GM12801 (cell line): ENCODE data around the gene KANTR.

Experiments
- TF ChIP-seq, protein P1 (sequence below): IDR thresholded peaks from one replicate; pipeline ENCODE4 v1.5.1; 2011; ENCODE audit warnings: control low read depth; ENCODE audit not compliant: insufficient read length; ENCODE audit errors: extremely low read depth

KANTR gene

GRCh38 chrX:53116101-53116500, 22.2 kb downstream of the KANTR start:
- TF ChIP-seq, protein P1, sequence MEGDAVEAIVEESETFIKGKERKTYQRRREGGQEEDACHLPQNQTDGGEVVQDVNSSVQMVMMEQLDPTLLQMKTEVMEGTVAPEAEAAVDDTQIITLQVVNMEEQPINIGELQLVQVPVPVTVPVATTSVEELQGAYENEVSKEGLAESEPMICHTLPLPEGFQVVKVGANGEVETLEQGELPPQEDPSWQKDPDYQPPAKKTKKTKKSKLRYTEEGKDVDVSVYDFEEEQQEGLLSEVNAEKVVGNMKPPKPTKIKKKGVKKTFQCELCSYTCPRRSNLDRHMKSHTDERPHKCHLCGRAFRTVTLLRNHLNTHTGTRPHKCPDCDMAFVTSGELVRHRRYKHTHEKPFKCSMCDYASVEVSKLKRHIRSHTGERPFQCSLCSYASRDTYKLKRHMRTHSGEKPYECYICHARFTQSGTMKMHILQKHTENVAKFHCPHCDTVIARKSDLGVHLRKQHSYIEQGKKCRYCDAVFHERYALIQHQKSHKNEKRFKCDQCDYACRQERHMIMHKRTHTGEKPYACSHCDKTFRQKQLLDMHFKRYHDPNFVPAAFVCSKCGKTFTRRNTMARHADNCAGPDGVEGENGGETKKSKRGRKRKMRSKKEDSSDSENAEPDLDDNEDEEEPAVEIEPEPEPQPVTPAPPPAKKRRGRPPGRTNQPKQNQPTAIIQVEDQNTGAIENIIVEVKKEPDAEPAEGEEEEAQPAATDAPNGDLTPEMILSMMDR: no peak

GRCh38 chrX:53122013-53122412, 28.1 kb downstream of the KANTR start:
- TF ChIP-seq, protein P1: no peak

DNA sequence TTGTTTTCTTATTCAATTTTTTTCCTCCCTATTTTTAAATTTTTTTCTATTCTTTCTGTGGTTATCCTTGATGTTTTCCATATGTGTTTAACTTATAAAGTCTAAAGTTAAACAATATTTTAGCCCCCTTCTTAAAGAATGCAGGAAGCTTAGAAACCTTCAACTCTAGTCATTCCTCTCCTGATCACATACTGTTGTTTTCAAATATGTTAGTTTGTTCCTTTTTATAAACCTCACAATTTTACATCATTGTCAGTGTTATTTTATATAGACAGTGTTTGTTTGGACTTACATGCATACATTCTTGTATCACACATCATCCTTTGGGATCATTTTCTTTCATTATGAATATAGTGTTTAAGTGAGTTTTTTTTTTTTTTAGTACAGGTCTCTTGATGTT, 31.6 kb downstream of the KANTR start:
- TF ChIP-seq, protein P1: no peak

DNA sequence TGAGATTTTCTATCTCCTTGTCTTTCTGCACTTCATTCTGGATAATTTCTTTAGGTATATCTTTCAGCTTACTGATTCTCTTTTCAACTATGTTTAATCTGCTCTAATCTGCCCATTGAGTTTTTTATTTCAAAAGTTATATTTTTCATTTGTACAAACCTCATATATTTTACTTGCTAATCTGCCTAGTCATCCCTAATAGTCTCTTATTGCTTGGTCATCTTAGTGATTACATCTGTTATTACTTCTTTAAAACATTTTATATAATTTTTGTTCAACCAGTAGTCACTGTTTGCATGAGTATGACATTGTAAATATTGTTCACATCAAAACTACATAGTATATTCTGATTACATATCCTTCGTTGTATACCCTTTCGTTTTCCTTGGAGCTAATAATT, 32.4 kb downstream of the KANTR start:
- TF ChIP-seq, protein P1: no peak

DNA sequence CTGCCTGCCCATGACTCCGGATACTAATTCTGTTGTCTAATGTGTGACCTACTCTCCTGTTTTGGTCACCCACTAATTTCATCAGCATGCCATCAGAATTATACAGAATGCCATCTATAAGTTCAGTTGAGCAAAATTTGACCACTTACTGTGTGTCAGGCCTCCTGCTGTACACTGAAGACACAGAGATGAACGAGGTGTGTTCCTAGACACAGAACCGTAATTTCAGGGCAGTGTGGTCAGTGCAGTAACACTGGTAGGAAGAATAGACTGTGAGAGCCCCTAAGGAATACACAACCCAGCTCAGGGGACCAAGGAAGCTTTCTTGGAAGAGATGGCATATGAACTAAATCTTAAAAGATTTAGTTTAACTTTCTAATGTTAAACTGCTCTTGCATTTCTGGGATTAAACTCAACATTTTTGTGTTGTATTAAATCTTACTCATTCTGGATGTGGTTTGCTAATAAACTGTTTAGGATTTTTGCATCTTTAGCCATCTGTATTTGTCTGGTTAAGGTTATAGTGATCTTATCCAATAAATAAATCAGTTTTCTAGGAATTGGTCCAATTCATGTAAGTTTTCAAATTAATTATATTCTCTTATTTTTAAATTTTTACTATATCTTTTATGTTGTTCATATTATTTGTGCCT, 34.3 kb downstream of the KANTR start:
- TF ChIP-seq, protein P1: no peak

DNA sequence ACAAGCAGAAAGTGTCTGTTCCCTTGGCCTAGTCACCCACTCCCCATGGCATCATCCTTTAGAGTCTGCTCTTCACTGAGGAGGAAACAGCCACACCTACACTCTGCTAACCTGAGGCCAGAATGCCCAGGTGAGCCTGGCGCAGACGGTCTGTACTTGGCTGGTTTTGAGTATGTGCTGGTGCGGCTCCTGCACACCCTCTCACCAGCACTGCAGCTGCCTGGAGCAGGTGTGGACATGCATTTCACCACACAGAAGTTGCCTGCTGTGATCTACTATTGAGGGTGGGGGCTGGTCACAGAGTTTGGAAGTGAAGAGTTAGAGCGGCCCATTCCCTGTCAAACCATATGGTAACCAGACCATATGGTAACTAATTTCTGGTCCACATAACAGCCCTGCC, 39.5 kb downstream of the KANTR start:
- TF ChIP-seq, protein P1: no peak

DNA sequence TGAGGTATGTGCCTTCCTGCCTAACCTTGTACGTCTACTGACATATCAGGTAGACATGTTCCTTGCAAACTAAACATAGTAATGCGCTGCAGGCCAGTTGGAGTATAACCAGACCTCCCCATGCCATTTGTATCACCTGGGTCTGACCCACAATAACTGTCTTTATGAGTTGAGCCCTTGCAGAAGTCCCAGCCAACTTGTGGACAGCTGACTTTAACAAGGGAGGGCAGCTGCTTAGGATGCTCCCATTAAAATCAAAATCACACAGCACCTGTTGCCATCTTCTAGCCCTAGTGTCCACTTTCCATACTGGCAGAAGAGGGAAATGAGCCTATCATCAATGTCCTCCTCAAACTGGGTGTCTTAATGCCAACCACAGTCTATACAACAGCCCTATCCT, 41.6 kb downstream of the KANTR start:
- TF ChIP-seq, protein P1: no peak
